Stimulated activated CD4-positive, alpha-beta T cell treated with anti-CD3 and anti-CD28 coated beads, Interleukin-2, amount 100 ng/mL, for 24 hours (primary cell): Measurements from ENCODE around the gene FREM1.

Experiments used
- DNase-seq, 2 donors: peaks; one replicate each; pipeline ENCODE4 v3.0.0-alpha.2; 2020

The FREM1 gene

GRCh38 chr9:14911046-14911445, 818 bp upstream of the FREM1 start:
- DNase-seq: no peak

DNA sequence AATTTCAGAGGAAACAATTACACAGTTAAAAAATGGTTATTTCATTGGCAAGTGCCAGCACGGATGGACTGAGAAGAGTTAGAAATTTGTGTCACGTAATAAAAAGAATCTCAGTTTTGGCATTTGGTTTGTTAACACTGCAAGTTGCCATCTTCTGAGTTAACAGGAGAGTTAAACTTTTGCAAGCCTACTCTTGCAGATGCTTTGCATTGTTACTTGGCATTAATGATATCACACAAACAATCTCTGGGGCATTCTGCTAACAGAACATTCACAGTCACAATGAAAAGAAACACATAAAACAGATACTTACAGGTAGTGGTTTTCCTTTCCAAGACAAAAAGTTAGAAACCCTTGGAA, 647 bp downstream of the FREM1 start:
- DNase-seq: no peak

GRCh38 chr9:14909181-14909580, 1.0 kb downstream of the FREM1 start:
- no peak for DNase-seq

DNA sequence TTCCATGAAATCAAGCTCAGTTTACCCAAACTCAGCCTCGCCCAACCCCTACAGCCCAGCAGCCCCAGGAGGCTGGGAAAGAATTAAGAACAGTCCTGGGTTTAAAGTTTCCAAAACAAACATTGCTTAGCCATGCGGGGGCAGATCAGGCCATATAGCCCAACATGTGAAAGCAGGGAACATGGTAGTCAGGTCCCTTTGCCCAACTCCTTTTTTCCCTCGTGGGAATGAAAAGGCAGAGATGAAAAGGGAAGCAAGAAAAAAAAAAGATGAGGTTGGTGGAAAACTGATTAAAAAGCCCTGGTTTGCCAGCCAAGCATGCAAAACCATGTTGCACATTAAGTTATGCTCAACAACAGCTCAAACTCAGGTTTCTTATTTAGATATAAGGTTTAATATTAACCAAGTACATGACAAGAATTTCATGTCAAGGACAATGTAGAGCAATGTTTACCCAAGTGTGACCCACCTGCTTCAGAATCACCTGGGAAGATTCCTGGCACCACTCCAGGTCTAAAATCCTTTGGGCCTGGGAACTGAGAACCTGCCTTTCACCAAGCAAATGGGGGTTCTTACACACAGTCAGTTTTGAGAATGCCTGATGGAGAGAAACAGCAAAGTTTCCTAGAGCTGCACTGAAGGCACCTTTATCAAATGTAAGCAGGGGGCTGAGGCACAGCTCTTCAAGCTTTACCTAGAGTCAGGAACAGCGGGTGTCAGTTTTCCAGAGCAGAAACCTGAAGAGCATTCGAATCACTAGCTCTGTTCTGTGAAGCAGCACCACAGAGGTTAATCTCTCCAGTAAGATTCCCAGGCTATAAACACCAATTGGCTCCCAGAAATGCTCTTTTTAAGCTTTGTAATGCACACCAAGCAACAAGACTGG, 1.7 kb downstream of the FREM1 start:
- DNase-seq: no peak

- DNase-seq: no peak
Observed at GRCh38 chr9:14907696-14908095, 2.5 kb downstream of the FREM1 start.

DNA sequence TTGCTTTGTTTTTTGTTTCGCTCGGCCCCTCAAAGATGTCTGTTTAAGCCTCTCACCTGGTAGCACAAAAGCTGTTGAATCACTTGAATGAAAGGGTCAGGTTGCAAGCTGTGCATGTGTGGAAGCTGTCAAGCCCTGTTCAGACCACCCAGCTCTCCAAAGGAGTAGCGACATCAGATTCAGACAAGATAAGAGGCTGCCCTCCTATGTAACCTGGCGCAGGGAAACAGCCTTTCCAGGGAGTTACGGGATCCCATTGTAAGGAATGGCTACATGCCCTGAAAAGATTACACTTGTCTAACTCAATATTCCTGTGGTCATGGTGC, 2.9 kb downstream of the FREM1 start:
- DNase-seq: no peak

DNA sequence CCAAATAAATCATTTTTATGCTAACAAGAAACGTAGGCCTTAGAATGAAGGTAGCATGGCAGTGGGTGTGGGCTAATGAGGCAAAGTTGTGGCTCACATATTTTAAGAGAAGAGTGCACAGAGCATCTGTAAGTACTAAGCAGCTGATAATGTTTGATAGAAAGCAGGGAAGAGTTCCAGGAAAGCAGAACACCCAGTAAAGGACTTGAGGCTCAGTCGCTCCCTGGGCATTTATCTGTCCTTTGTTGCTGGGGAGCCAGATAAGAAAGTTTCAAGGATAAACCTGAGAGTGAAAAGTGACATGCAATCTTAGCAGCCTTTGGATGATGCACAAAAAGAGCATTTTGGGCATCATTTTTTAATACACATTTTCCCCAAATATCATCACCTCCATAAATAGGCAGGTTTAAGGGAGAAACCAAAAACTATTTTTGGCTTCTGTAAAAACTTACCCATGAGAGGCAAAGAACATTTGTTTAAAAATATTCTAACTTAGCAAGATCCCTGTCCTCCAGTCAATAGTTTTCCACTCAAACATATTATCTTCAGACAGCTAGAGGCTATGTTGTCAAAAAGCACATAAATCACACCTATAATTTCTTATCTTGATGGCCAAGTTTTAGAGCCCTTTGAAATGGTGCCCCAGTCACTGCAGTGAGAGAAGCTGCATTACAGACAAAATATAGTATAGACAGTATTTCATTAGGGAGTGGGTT, 3.4 kb downstream of the FREM1 start:
- no peak for DNase-seq

GRCh38 chr9:14906000-14906399, 4.2 kb downstream of the FREM1 start:
- no peak for DNase-seq

- DNase-seq: no peak
Observed at GRCh38 chr9:14903040-14903439, 7.2 kb downstream of the FREM1 start.

- no peak for DNase-seq
Observed at GRCh38 chr9:14902561-14902960, 7.7 kb downstream of the FREM1 start.

GRCh38 chr9:14899815-14900193, 10.4 kb downstream of the FREM1 start:
- no peak for DNase-seq

- DNase-seq: no peak
Observed at GRCh38 chr9:14899042-14899814, 11.0 kb downstream of the FREM1 start.

DNA sequence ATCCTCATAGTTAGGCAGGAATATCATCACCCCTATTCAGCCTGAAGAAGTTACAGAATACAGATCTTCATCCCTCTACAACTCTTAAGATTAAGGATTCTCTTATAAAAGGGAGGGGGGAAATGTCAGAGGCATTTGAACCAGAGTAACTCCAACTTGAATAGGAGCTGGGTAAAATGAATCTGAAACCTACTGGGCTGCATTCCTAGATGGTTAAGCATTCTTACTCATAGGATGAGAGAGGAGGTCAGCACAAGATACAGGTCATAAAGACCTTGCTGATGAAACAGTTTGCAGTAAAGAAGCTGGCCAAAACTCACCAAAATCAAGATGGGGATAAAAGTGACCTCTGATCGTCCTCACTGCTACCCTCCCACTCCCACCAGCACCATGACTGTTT, 14.4 kb downstream of the FREM1 start:
- no peak for DNase-seq

- no peak for DNase-seq
Observed at GRCh38 chr9:14893280-14893679, 16.9 kb downstream of the FREM1 start.

GRCh38 chr9:14891332-14891731, 18.9 kb downstream of the FREM1 start:
- no peak for DNase-seq

GRCh38 chr9:14889451-14889850, 20.8 kb downstream of the FREM1 start:
- DNase-seq: no peak

GRCh38 chr9:14888875-14889274, 21.4 kb downstream of the FREM1 start:
- no peak for DNase-seq

GRCh38 chr9:14888272-14888671, 22.0 kb downstream of the FREM1 start:
- no peak for DNase-seq

- no peak for DNase-seq
Observed at GRCh38 chr9:14887149-14887548, 23.1 kb downstream of the FREM1 start.

DNA sequence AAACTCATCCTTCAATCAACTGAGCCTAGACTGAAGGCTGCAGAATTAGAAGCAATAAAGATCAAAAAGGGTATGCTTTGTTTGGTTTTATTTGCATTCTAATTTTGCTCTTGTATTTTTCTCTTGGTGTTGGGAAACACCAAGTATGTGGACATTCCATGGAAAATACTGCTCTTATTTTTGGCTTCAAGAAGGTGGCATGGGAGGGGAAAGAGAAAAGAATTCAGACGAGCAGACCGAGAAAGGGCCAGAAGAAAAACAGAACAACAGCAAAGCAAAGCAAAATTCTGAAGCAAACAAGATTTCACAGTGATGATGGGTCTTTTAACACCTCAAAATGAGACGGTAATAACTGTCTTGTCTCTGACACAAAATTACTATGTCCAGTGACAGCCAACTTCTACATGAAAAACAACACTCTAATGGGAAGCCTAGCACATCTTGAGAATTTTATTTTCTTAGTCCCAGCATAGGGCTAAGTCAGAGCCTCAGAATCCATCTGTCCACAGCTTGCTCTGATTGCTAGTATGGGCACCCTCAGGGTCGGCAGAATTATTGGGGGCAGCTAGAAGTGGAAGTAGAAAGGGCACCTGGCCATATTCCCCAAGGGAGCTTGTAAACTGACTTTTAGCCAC, 26.8 kb downstream of the FREM1 start:
- no peak for DNase-seq

DNA sequence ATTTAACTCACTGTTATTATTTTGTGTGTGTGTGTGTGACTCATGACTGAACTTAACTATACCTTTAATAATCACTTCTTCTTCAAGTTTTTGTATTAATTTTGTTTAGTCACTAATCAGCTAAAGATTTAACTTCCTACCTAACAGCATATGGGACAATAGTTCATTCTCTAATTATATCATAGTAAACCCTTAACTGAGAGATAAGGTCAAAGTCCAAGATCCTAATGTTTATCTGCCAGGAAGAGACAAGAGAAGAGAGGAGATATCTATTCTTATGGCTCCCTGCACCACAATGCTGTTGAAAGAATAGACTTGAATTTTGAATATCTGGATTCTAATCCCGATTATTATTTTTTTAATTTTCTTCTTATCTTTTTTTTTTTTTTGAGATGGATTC, 28.1 kb downstream of the FREM1 start:
- DNase-seq: no peak

GRCh38 chr9:14881006-14881405, 29.2 kb downstream of the FREM1 start:
- no peak for DNase-seq

GRCh38 chr9:14870090-14870489, 40.1 kb downstream of the FREM1 start:
- no peak for DNase-seq
